ENCODE measurements around the gene KRTAP9-2. TPM values are rescaled to one million over a fixed set of nuclear protein-coding genes. Genes with fewer than 3 reads are reported as not detected.

KRTAP9-2 gene
- polyA plus RNA-seq, 1 donor (not counting 4 experiments of a cell fraction or from before 2014, with no cell fraction given), result not detected

DNA sequence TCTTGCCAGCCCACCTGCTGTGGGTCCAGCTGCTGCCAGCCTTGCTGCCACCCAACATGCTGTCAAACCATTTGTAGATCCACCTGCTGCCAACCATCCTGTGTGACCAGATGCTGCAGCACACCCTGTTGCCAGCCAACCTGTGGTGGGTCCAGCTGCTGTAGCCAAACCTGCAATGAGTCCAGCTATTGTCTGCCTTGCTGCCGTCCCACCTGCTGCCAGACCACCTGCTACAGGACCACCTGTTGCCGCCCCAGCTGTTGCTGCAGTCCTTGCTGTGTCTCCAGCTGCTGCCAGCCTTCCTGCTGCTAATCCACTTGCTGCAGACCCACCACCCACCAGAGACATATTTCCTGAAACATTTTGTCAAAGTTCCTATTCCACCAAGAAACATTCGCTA lies 36.1 kb upstream of the KRTAP9-2 start:
- no peaks in the 10 kb centered on the region for H3K79me2 ChIP-seq (ENCODE audit: control insufficient read depth, insufficient read depth, low read length)
- H3K9me3 ChIP-seq (ENCODE audit: control insufficient read depth, low read depth, low read length), result no peaks in the 10 kb centered on the region
- DNase-seq (ENCODE audit: low read depth, low spot score), result no peak
- no peaks in the 10 kb centered on the region for H4K20me1 ChIP-seq (ENCODE audit: control insufficient read depth, extremely low read depth, insufficient read depth, low read length)
- dilution Hi-C loops (cut with MboI; ENCODE audit: extremely low pct_ligation_motif_present, low sequenced_read_pairs), result no loop called here
- no peak overlapping the region for H2AFZ ChIP-seq (ENCODE audit: control insufficient read depth, low read length)
- H3K27me3 ChIP-seq (ENCODE audit: control insufficient read depth, extremely low read depth, insufficient read depth, low read length), result no peaks in the 10 kb centered on the region
- TF ChIP-seq EZH2 (IDR thresholded peaks at IDR 0.05; ENCODE audit: low read length), result no peak
- TF ChIP-seq, protein P1, sequence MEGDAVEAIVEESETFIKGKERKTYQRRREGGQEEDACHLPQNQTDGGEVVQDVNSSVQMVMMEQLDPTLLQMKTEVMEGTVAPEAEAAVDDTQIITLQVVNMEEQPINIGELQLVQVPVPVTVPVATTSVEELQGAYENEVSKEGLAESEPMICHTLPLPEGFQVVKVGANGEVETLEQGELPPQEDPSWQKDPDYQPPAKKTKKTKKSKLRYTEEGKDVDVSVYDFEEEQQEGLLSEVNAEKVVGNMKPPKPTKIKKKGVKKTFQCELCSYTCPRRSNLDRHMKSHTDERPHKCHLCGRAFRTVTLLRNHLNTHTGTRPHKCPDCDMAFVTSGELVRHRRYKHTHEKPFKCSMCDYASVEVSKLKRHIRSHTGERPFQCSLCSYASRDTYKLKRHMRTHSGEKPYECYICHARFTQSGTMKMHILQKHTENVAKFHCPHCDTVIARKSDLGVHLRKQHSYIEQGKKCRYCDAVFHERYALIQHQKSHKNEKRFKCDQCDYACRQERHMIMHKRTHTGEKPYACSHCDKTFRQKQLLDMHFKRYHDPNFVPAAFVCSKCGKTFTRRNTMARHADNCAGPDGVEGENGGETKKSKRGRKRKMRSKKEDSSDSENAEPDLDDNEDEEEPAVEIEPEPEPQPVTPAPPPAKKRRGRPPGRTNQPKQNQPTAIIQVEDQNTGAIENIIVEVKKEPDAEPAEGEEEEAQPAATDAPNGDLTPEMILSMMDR (optimal IDR thresholded peaks at IDR 0.05 in 1 of 3, IDR thresholded peaks at IDR 0.05 in 1 of 3, conservative IDR thresholded peaks at IDR 0.05 in 1 of 3; ENCODE audit: extremely low read depth in 1 of 3, insufficient read depth in 2 of 3, low read length in 3 of 3), result no peak
- H3K9me1 ChIP-seq (ENCODE audit: control insufficient read depth, extremely low read depth, insufficient read depth, low read length), result no peaks in the 10 kb centered on the region
- no peak overlapping the region for H3K9ac ChIP-seq (ENCODE audit: control insufficient read depth, extremely low read depth, insufficient read depth, low read length)
- FAIRE-seq, result no peak
- H3K4me1 ChIP-seq (ENCODE audit: control insufficient read depth, extremely low read depth, insufficient read depth, low read length), result no peaks in the 10 kb centered on the region
- H3K27ac ChIP-seq (ENCODE audit: control insufficient read depth, insufficient read depth, low read length), result no peak overlapping the region
- H3K4me3 ChIP-seq (ENCODE audit: control insufficient read depth in 2 of 3, extremely low read depth in 1 of 3, insufficient read depth in 2 of 3, low read depth in 1 of 3, low read length in 3 of 3), result no peak overlapping the region
- no peaks in the 10 kb centered on the region for H3K36me3 ChIP-seq (ENCODE audit: control insufficient read depth in 2 of 2, extremely low read depth in 1 of 2, insufficient read depth in 2 of 2, low read length in 2 of 2)
- no peak overlapping the region for H3K4me2 ChIP-seq (ENCODE audit: control insufficient read depth, extremely low read depth, insufficient read depth, low read depth, low read length)

DNA sequence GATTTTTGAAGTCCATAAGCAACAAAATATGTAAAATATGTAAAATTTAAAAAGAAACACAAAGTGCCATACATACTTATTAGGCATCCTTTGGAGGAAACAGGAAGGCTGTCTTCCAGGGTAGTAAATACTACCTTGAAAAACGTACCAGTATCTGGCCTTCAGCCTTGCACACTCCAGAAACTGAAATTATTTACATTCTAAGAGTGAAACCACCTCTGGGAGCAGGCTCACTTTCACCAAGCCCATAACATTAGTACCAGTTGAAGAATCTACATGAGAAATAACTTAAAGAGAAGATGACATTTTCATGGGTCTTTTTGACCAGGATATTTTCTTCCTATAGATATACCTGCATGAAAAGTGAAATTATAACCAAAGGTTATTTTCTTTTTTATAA lies 30.4 kb upstream of the KRTAP9-2 start:
- Histone ChIP-seq H3K9me3 (ENCODE audit: control insufficient read depth, low read depth, low read length) (no peaks in the 10 kb centered on the region), H3K27ac (ENCODE audit: control insufficient read depth, insufficient read depth, low read length) (no peak overlapping the region), H3K27me3 (ENCODE audit: control insufficient read depth, extremely low read depth, insufficient read depth, low read length) (no peaks in the 10 kb centered on the region), H3K9me1 (ENCODE audit: control insufficient read depth, extremely low read depth, insufficient read depth, low read length) (no peaks in the 10 kb centered on the region), H3K9ac (ENCODE audit: control insufficient read depth, extremely low read depth, insufficient read depth, low read length) (no peak overlapping the region), H3K79me2 (ENCODE audit: control insufficient read depth, insufficient read depth, low read length) (no peaks in the 10 kb centered on the region), H4K20me1 (ENCODE audit: control insufficient read depth, extremely low read depth, insufficient read depth, low read length) (no peaks in the 10 kb centered on the region), H3K4me3 (ENCODE audit: control insufficient read depth in 2 of 3, extremely low read depth in 1 of 3, insufficient read depth in 2 of 3, low read depth in 1 of 3, low read length in 3 of 3) (no peak overlapping the region), H3K36me3 (ENCODE audit: control insufficient read depth in 2 of 2, extremely low read depth in 1 of 2, insufficient read depth in 2 of 2, low read length in 2 of 2) (no peaks in the 10 kb centered on the region), H3K4me1 (ENCODE audit: control insufficient read depth, extremely low read depth, insufficient read depth, low read length) (no peaks in the 10 kb centered on the region), H3K4me2 (ENCODE audit: control insufficient read depth, extremely low read depth, insufficient read depth, low read depth, low read length) (no peak overlapping the region), H2AFZ (ENCODE audit: control insufficient read depth, low read length) (no peak overlapping the region)
- TF ChIP-seq, protein P1 (optimal IDR thresholded peaks at IDR 0.05 in 1 of 3, IDR thresholded peaks at IDR 0.05 in 1 of 3, conservative IDR thresholded peaks at IDR 0.05 in 1 of 3; ENCODE audit: extremely low read depth in 1 of 3, insufficient read depth in 2 of 3, low read length in 3 of 3), result no peak
- TF ChIP-seq EZH2 (IDR thresholded peaks at IDR 0.05; ENCODE audit: low read length), result no peak
- no peak for DNase-seq (ENCODE audit: low read depth, low spot score)
- FAIRE-seq, result no peak
- dilution Hi-C loops (cut with MboI; ENCODE audit: extremely low pct_ligation_motif_present, low sequenced_read_pairs), result no loop called here

All from keratinocyte (primary cell).